ENCODE data around the gene PPP4R3B.
"Not testable (repeated sequence)": the region's sequence is repeated elsewhere in the genome, so short reads cannot be mapped to it uniquely, and the experiment has no call there.

Gene PPP4R3B

GRCh38 chr2:55592130-55592529 lies 25.3 kb downstream of the PPP4R3B start:
- DNase-seq = no peak

- peak; percentile 81 for DNase-seq
Observed at GRCh38 chr2:55590810-55591440, 26.5 kb downstream of the PPP4R3B start.

- DNase-seq = peak; percentile 6
Observed at GRCh38 chr2:55585451-55586080, 31.9 kb downstream of the PPP4R3B start.

GRCh38 chr2:55581874-55582547 lies 35.4 kb downstream of the PPP4R3B start:
- DNase-seq = no peak

DNA sequence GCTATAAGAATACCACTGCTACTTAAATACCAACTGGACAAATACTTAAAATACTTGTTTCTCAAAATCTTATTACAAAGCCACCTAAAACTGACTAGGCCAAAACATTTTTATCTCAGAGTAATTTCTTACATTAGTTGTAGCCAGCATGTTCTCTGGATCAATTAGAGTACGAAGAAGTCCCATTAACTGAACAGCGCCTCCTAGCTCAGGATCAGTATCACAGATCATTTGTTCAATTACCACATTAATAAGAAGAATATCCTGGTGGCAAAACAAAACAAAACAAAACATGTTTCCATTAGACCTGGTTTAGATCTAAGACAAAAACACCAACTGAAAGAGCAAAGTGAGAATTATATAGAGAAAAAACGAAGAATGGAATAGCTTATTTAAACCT lies 36.0 kb downstream of the PPP4R3B start:
- DNase-seq = no peak

DNA sequence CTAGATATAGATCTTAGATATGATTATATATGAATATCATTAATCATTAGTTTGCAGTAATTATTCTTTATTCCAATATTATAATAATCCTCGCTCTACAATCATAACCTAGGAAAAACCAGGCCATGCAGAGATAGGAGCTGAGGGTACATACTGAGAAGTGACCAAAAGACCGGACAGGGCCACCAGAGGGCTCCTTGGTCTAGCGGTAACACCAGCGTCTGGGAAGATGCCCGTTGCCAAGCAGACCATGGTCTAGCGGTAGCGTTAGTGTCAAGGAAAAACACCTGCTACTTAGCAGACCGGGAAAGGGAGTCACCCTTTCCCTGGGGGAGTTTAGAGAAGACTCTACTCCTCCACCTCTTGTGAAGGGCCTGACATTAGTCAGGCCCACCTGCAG lies 48.4 kb downstream of the PPP4R3B start:
- not testable (repeated sequence) for DNase-seq

- no peak for DNase-seq
Observed at GRCh38 chr2:55567298-55567697, 50.1 kb downstream of the PPP4R3B start.

- no peak for DNase-seq
Observed at GRCh38 chr2:55565613-55566012, 51.8 kb downstream of the PPP4R3B start.

- DNase-seq = no peak
Observed at GRCh38 chr2:55560855-55561254, 56.6 kb downstream of the PPP4R3B start.

GRCh38 chr2:55556809-55557208 lies 60.6 kb downstream of the PPP4R3B start:
- no peak for DNase-seq

GRCh38 chr2:55555977-55556376 lies 61.4 kb downstream of the PPP4R3B start:
- DNase-seq = no peak

DNA sequence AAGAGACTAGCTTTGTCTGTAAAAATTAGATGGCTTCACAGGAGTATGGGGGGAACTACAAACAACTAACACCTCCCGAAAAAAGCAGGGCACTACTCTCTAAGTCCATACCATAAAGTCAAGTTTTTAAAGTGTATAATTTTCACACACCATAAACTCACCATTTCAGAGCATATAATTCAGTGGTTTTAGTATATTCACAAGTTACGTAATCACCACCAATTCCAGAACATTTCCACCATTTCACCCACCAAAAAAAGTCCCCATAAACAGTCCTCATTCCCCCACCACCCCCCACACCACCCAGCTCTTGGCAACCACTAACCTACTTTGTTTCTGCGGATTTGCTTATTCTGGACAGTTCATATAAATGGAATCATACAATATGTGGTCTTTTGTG lies 64.1 kb downstream of the PPP4R3B start:
- no peak for DNase-seq

DNA sequence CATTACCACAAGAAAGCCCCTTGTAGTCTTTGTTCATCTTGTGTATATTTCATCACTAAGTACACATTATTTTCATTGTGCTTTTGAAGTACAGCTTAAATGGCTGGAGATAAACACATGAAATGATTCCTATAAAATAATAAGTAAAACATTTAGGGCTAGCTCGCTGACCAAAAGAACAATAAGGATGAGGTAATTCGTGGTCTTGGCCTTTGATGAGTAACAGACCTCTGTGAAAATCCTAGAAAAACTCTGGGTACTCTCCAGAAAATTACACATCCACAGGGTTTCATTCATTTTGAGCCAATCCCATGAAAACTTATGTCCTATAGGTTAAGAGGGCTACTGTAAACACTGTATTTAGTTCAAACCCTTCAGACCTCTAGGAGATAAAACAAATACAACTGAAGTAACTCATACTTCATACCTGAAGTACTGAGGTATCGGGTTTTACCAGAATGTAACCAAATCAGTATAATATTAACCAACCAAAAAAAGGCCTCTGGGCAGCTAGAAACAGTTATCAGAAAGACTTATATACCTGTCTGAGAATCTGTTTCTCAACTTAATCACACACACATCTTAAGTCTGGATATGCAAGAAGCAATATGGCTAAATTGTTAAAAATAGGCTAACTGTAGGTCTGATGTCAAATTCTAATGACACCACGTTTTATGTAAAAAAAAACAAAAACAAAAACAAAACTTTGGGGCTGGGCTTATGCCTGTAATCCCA lies 66.9 kb downstream of the PPP4R3B start:
- DNase-seq = no peak

GRCh38 chr2:55547679-55548078 lies 69.7 kb downstream of the PPP4R3B start:
- DNase-seq = not testable (repeated sequence)

- DNase-seq = no peak
Observed at GRCh38 chr2:55547001-55547400, 70.4 kb downstream of the PPP4R3B start.

- DNase-seq = peak; percentile 56
Observed at GRCh38 chr2:55530539-55531081, 86.8 kb downstream of the PPP4R3B start.

DNA sequence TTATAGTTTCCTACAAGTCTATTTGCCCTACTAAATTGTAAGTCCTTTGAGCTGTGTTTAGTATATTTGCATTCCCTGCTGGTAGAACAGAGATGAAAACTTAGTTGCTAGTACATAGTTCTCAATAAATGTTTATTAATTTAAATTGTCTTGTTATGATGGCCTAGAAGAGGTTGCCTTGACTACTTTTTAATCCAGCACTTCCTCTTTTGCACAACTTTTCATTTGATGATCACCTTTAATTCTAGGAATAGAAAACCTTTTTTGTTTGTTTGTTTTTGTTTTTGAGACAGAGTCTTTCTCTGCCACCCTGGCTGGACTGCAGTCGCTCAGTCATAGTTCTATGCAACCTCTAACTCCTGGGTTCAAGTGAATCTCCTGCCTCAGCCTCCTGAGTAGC lies 91.2 kb downstream of the PPP4R3B start:
- DNase-seq = no peak

- no peak for DNase-seq
Observed at GRCh38 chr2:55524884-55525437, 92.5 kb downstream of the PPP4R3B start.

- DNase-seq = peak; percentile 26
Observed at GRCh38 chr2:55519938-55520885, 97.2 kb downstream of the PPP4R3B start.

DNA sequence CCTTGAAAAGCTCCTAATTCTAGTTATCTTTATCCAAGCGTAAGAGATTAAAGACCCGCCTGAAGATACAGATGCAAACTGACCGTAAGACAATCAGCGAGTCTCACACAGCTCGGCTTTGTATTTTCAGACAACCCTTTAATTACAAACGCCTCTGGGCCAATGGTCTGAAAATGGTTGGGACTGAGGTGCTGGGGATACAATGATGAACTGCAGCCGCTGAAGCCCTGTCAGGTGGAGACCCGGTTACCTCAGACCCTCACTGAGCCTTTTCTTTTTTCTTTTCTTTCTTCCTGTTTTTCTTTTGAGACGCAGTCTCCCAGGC lies 98.6 kb downstream of the PPP4R3B start:
- peak; percentile 10 for DNase-seq

- no peak for DNase-seq
Observed at GRCh38 chr2:55511508-55512124, 105.8 kb downstream of the PPP4R3B start.
